ENCODE results near the gene SCUBE2.

DNA sequence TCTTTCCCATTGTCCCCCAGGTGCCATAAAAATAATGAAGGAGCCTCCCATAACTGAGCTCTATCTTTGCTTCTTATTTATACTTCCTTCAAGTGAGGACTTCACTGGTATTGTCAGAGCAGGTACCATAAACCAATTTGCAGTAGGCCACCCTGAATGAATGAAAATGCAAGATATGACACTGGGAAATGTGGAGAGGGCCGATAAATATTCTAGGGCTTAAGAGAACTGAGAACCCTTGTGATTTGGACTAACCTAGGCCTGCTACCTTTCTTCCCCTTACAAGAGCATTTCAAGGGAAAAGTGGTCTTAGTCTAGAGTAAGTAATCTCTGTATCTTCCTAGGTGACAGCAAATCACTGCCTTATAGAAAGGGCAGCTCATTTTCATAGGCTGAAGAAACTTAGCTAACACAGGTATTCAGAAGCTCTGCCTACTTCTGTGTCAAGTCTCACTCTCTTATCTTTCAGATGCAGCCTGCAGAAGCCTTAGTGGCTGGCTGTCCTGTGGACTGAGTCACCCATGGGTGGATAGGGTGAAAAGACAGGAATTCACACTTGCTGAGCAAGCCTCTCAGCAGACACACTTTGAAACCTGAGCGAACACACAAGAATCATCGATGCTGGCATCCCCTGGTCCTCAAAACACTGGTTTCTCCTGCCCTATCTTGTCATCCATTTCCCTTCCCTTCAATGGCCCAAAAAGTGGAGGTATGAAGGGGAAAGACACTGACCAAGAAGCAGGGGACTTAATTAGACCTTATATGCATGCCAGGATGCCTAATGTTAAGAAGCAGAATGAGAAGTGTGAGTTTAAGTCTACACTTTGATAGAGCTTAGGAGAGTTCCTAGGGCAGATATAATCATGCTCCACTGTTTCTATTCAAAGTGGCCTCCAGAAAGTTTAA lies 102.8 kb downstream of the SCUBE2 start:
- TF ChIP-seq POLR2A (IDR thresholded peaks at IDR 0.05; ENCODE audit: low read depth, low read length) (no peak), TAF1 (IDR thresholded peaks at IDR 0.05; ENCODE audit: low read depth, low read length) (no peak), SPI1 (IDR thresholded peaks at IDR 0.05; ENCODE audit: low read depth, low read length) (no peak)

Data from GM12891 (cell line).